Trophoblast cell (in vitro differentiated cells and primary cell): ENCODE data around the gene TMX3.
A peak's percentile ranks its signal among the peaks of the same experiment; 100 is the strongest.

ENCODE experiments used
- DNase-seq, 2 donors: peaks; one replicate each; pipeline ENCODE4 v3.0.0-alpha.2; 2016
- H2AFZ ChIP-seq: 2 replicates; pipeline ENCODE4 v1.6.1; 2013; ENCODE audit warnings: low read length, moderate library complexity, mild to moderate bottlenecking; ENCODE audit not compliant: insufficient read depth, poor library complexity
- H2AK5ac ChIP-seq: 2 replicates; pipeline ENCODE4 v1.6.1; 2013; ENCODE audit warnings: mild to moderate bottlenecking, low read length
- H2BK120ac ChIP-seq: 2 replicates; pipeline ENCODE4 v1.6.1; 2013; ENCODE audit warnings: low read length, mild to moderate bottlenecking, moderate library complexity; ENCODE audit not compliant: insufficient read depth, poor library complexity
- H2BK12ac ChIP-seq: 2 replicates; pipeline ENCODE4 v1.6.1; 2013; ENCODE audit warnings: mild to moderate bottlenecking, low read length, moderate library complexity
- H2BK5ac ChIP-seq: 2 replicates; pipeline ENCODE4 v1.6.1; 2013; ENCODE audit warnings: low read length, low read depth, moderate library complexity, mild to moderate bottlenecking; ENCODE audit not compliant: poor library complexity
- H3K14ac ChIP-seq: 2 replicates; pipeline ENCODE4 v1.6.1; 2013; ENCODE audit warnings: mild to moderate bottlenecking, low read length
- H3K18ac ChIP-seq: 2 replicates; pipeline ENCODE4 v1.6.1; 2013; ENCODE audit warnings: mild to moderate bottlenecking, low read length
- H3K23ac ChIP-seq: 2 replicates; pipeline ENCODE4 v1.6.1; 2013; ENCODE audit warnings: low read length
- H3K27ac ChIP-seq: 2 replicates; pipeline ENCODE4 v1.5.1; 2013; ENCODE audit warnings: low read depth, mild to moderate bottlenecking, inconsistent platforms, low read length, moderate library complexity
- H3K27me3 ChIP-seq: 2 replicates; pipeline ENCODE4 v1.6.1; 2013; ENCODE audit warnings: inconsistent platforms, mild to moderate bottlenecking, low read length, moderate library complexity; ENCODE audit not compliant: insufficient read depth
- H3K36me3 ChIP-seq, 2 experiments: 1 replicate in 1 of 2; 2 replicates in 1 of 2; pipeline ENCODE4 v1.6.1; 2013; ENCODE audit warnings: low read length in 2 of 2, mild to moderate bottlenecking in 2 of 2, moderate library complexity in 1 of 2; ENCODE audit not compliant: insufficient read depth in 2 of 2, control insufficient read depth in 1 of 2
- H3K4ac ChIP-seq: 2 replicates; pipeline ENCODE4 v1.6.1; 2013; ENCODE audit warnings: low read depth, mild to moderate bottlenecking, low read length, moderate library complexity
- H3K4me1 ChIP-seq, 2 experiments: 1 replicate in 1 of 2; 2 replicates in 1 of 2; pipeline ENCODE4 v1.6.1; 2013; ENCODE audit warnings: low read length in 2 of 2, mild to moderate bottlenecking in 2 of 2, moderate library complexity in 1 of 2; ENCODE audit not compliant: insufficient read depth in 2 of 2, control insufficient read depth in 1 of 2
- H3K4me2 ChIP-seq: 2 replicates; pipeline ENCODE4 v1.6.1; 2013; ENCODE audit warnings: inconsistent platforms, mild to moderate bottlenecking, low read length, moderate library complexity
- H3K4me3 ChIP-seq: 2 replicates; pipeline ENCODE4 v1.5.1; 2013; ENCODE audit warnings: mild to moderate bottlenecking, low read depth, low read length, inconsistent platforms
- H3K79me1 ChIP-seq: one replicate; pipeline ENCODE4 v1.6.1; 2013; ENCODE audit warnings: low read length
- H3K79me2 ChIP-seq: 2 replicates; pipeline ENCODE4 v1.6.1; 2013; ENCODE audit warnings: low read length, mild to moderate bottlenecking; ENCODE audit not compliant: control insufficient read depth, insufficient read depth, poor library complexity
- H3K9ac ChIP-seq: 2 replicates; pipeline ENCODE4 v1.6.1; 2013; ENCODE audit warnings: mild to moderate bottlenecking, low read length
- H3K9me3 ChIP-seq: 2 replicates; pipeline ENCODE4 v1.6.1; 2013; ENCODE audit warnings: low read depth, mild to moderate bottlenecking, control low read depth, inconsistent platforms, low read length; ENCODE audit not compliant: insufficient read depth
- H4K12ac ChIP-seq: 2 replicates; pipeline ENCODE4 v1.6.1; 2013; ENCODE audit warnings: low read depth, mild to moderate bottlenecking, low read length, moderate library complexity
- H4K8ac ChIP-seq: 2 replicates; pipeline ENCODE4 v1.6.1; 2013; ENCODE audit warnings: low read depth, mild to moderate bottlenecking, low read length, moderate library complexity
- H4K91ac ChIP-seq: one replicate; pipeline ENCODE4 v1.6.1; 2013; ENCODE audit warnings: low read depth, mild to moderate bottlenecking, low read length, moderate library complexity
- WGBS: extraction: QIAGEN DNeasy Blood & Tissue Kit; methylation state at CpG from one replicate; pipeline ENCODE4 v1.1.7; 2013; ENCODE audit warnings: missing lambda C conversion rate; ENCODE audit not compliant: insufficient read length, insufficient coverage; ENCODE audit errors: extremely low coverage; 5-methylcytosine and 5-hydroxymethylcytosine counted together

TMX3 gene

DNA sequence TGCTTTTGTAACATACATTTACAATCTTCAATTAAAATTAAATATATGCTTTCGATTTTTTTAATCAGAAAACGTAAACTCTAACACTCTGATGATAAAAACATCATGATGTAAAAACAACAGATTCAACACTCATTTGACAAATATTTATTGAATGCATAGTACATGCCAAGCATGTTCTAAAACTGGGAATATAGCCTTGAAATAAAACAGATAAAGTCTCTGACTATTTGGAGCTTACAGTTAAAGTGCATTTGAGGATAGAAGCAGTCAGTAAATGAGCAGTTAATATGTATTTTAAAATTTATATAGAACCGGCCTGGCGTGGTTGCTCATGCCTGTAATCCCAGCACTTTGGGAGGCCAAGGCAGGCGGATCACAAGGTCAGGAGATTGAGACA is 47.8 kb downstream of the TMX3 start:
- H3K27me3 ChIP-seq = no peaks in the 10 kb centered on the region
- no peak overlapping the region for H2BK5ac ChIP-seq
- no peak overlapping the region for H3K23ac ChIP-seq
- H2BK12ac ChIP-seq = no peak overlapping the region
- H3K79me2 ChIP-seq = no peaks in the 10 kb centered on the region
- H3K9me3 ChIP-seq = no peaks in the 10 kb centered on the region
- H3K4me2 ChIP-seq = no peak overlapping the region
- no peak overlapping the region for H3K18ac ChIP-seq
- no peak overlapping the region for H3K9ac ChIP-seq
- no peak overlapping the region for H2BK120ac ChIP-seq
- H3K14ac ChIP-seq = no peak overlapping the region
- H4K8ac ChIP-seq = no peak overlapping the region
- H4K12ac ChIP-seq = no peak overlapping the region
- no peaks in the 10 kb centered on the region for H3K36me3 ChIP-seq
- H3K4ac ChIP-seq = no peak overlapping the region
- H3K27ac ChIP-seq = no peak overlapping the region
- no peaks in the 10 kb centered on the region for H3K79me1 ChIP-seq
- no peak overlapping the region for H4K91ac ChIP-seq
- H3K4me1 ChIP-seq = no peaks in the 10 kb centered on the region
- no peak overlapping the region for H3K4me3 ChIP-seq
- no peak for DNase-seq
- no peak overlapping the region for H2AFZ ChIP-seq
- WGBS = no CpG with 5 or more reads among the region's 5 CpGs
- no peak overlapping the region for H2AK5ac ChIP-seq

- H2BK12ac ChIP-seq = no peak overlapping the region
These were observed 48.5 kb downstream of the TMX3 start for GRCh38 chr18:68666381-68666780.

DNA sequence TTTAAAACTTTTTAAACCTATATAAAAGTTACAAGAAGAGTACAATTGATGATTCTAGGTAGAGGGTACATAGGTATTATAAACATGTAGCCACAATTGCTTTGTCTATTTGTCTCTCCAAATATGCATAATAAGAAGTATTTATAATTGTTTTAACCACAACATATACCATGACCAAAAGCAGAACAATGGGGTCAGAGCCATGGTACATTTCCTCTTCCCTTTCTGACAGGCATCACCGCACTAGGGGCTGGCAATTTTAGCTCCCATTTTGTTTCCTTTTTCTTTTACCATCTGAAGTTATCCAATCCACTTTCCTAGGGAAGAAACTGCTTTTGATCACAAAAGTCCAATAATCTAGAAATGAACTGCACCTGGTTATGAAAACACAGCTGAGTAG is 49.3 kb downstream of the TMX3 start:
- Histone ChIP-seq H3K23ac (no peak overlapping the region), H2BK5ac (no peak overlapping the region), H3K27ac (no peak overlapping the region), H3K14ac (no peak overlapping the region), H3K4ac (no peak overlapping the region), H3K9me3 (no peaks in the 10 kb centered on the region), H2BK12ac (no peak overlapping the region), H4K12ac (no peak overlapping the region), H2AK5ac (no peak overlapping the region), H2AFZ (no peak overlapping the region), H4K91ac (no peak overlapping the region), H3K79me2 (no peaks in the 10 kb centered on the region), H3K36me3 (no peaks in the 10 kb centered on the region), H3K4me3 (no peak overlapping the region), H3K79me1 (no peaks in the 10 kb centered on the region), H4K8ac (no peak overlapping the region), H3K4me1 (no peaks in the 10 kb centered on the region), H3K27me3 (no peaks in the 10 kb centered on the region), H2BK120ac (no peak overlapping the region), H3K18ac (no peak overlapping the region), H3K4me2 (no peak overlapping the region), H3K9ac (no peak overlapping the region)
- no CpG with 5 or more reads among the region's 1 CpG for WGBS
- no peak for DNase-seq

More at GRCh38 chr18:68666381-68666780, 48.5 kb downstream of the TMX3 start:
- no peak overlapping the region for H3K18ac ChIP-seq
- DNase-seq = no peak
- no peaks in the 10 kb centered on the region for H3K36me3 ChIP-seq
- H3K79me1 ChIP-seq = no peaks in the 10 kb centered on the region
- H3K4me2 ChIP-seq = no peak overlapping the region
- no peak overlapping the region for H2AK5ac ChIP-seq
- no peak overlapping the region for H3K4ac ChIP-seq
- H3K79me2 ChIP-seq = no peaks in the 10 kb centered on the region
- no peak overlapping the region for H2AFZ ChIP-seq
- H3K27me3 ChIP-seq = no peaks in the 10 kb centered on the region
- H3K4me1 ChIP-seq = no peaks in the 10 kb centered on the region
- H3K9me3 ChIP-seq = no peaks in the 10 kb centered on the region
- H3K23ac ChIP-seq = no peak overlapping the region
- H3K9ac ChIP-seq = no peak overlapping the region
- H4K12ac ChIP-seq = no peak overlapping the region
- H3K27ac ChIP-seq = no peak overlapping the region
- no peak overlapping the region for H4K91ac ChIP-seq
- no peak overlapping the region for H2BK120ac ChIP-seq
- H3K4me3 ChIP-seq = no peak overlapping the region
- no peak overlapping the region for H2BK5ac ChIP-seq
- H3K14ac ChIP-seq = no peak overlapping the region
- H4K8ac ChIP-seq = no peak overlapping the region

DNA sequence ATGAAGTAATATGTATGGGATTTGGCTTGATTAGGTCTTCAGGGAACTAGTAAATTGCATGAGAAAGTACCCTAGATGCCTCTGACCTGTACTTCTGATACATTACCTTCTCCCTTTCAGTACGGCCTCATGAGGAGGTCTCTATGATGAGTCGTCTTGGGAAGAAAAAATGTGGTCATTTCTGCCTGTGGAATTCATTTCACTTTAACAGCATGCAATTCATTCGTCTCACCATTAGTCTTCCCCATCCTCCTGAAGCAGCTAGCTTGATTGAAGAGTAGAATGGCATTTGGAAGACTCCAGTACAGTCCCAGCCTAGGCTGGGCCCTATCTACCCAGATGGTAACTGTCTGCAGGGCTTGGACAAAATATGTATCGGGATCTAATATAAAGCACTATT is 52.2 kb downstream of the TMX3 start:
- H3K23ac ChIP-seq = no peak overlapping the region
- H3K4ac ChIP-seq = no peak overlapping the region
- no peak overlapping the region for H2AFZ ChIP-seq
- H3K9me3 ChIP-seq = no peaks in the 10 kb centered on the region
- H4K12ac ChIP-seq = no peak overlapping the region
- H3K9ac ChIP-seq = no peak overlapping the region
- WGBS = no CpG with 5 or more reads among the region's 4 CpGs
- H3K14ac ChIP-seq = no peak overlapping the region
- H3K4me1 ChIP-seq = no peaks in the 10 kb centered on the region
- no peak overlapping the region for H2AK5ac ChIP-seq
- no peaks in the 10 kb centered on the region for H3K27me3 ChIP-seq
- no peak overlapping the region for H2BK12ac ChIP-seq
- peak in 1 of 2 donors; percentile 9 for DNase-seq
- no peak overlapping the region for H4K91ac ChIP-seq
- H2BK120ac ChIP-seq = no peak overlapping the region
- no peak overlapping the region for H3K27ac ChIP-seq
- no peak overlapping the region for H3K18ac ChIP-seq
- H3K4me3 ChIP-seq = no peak overlapping the region
- no peak overlapping the region for H3K4me2 ChIP-seq
- H3K36me3 ChIP-seq = no peaks in the 10 kb centered on the region
- H4K8ac ChIP-seq = no peak overlapping the region
- no peak overlapping the region for H2BK5ac ChIP-seq
- no peaks in the 10 kb centered on the region for H3K79me2 ChIP-seq
- H3K79me1 ChIP-seq = no peaks in the 10 kb centered on the region
